MM.1S (cell line): ENCODE measurements around the gene WDR31.
A peak's percentile ranks its signal among the peaks of the same experiment; 100 is the strongest.

Experiments used
- DNase-seq: peaks from one replicate; pipeline ENCODE4 v3.0.0-alpha.2; 2015
- H2AFZ ChIP-seq: fragments of 300-600 bp; sonication (generic); 2 replicates; pipeline ENCODE4 v1.6.0; 2016; ENCODE audit warnings: antibody characterized with exemption, low read length
- H3F3A ChIP-seq: fragments of 300-600 bp; sonication (generic); 2 replicates; pipeline ENCODE4 v1.6.1; 2016; ENCODE audit warnings: mild to moderate bottlenecking, antibody characterized with exemption, low read length, moderate library complexity, mixed read lengths; ENCODE audit not compliant: insufficient read depth
- H3K27ac ChIP-seq: fragments of 300-600 bp; sonication (generic); 2 replicates; pipeline ENCODE4 v1.5.1; 2016; ENCODE audit warnings: mild to moderate bottlenecking, low read length
- H3K27me3 ChIP-seq: fragments of 300-600 bp; sonication (generic); replicated peaks from 2 replicates; pipeline ENCODE4 v1.6.0; 2016; ENCODE audit warnings: low read length; ENCODE audit not compliant: insufficient read depth
- H3K36me3 ChIP-seq: fragments of 300-600 bp; sonication (generic); replicated peaks from 2 replicates; pipeline ENCODE4 v1.6.1; 2016; ENCODE audit warnings: mild to moderate bottlenecking, low read length, mixed read lengths; ENCODE audit not compliant: insufficient read depth
- H3K4me1 ChIP-seq: fragments of 300-600 bp; sonication (generic); 2 replicates; pipeline ENCODE4 v1.6.1; 2016; ENCODE audit warnings: low read length, mixed read lengths
- H3K4me2 ChIP-seq: fragments of 300-600 bp; sonication (generic); 2 replicates; pipeline ENCODE4 v1.6.0; 2016; ENCODE audit warnings: low read depth, low read length
- H3K4me3 ChIP-seq: fragments of 300-600 bp; sonication (generic); 2 replicates; pipeline ENCODE4 v1.5.1; 2016; ENCODE audit warnings: low read length, mixed read lengths
- H3K79me2 ChIP-seq: fragments of 300-600 bp; sonication (generic); 2 replicates; pipeline ENCODE4 v1.6.1; 2016; ENCODE audit warnings: mixed run types, low read length, mixed read lengths
- H3K9ac ChIP-seq: fragments of 300-600 bp; sonication (generic); 2 replicates; pipeline ENCODE4 v1.6.1; 2016; ENCODE audit warnings: low read length, mixed read lengths
- H3K9me2 ChIP-seq: fragments of 300-600 bp; sonication (generic); replicated peaks from 2 replicates; pipeline ENCODE4 v1.6.1; 2016; ENCODE audit warnings: mild to moderate bottlenecking, low read length, mixed read lengths; ENCODE audit not compliant: insufficient read depth
- H3K9me3 ChIP-seq: fragments of 300-600 bp; sonication (generic); replicated peaks from 2 replicates; pipeline ENCODE4 v1.6.1; 2016; ENCODE audit warnings: mild to moderate bottlenecking, low read length, mixed read lengths; ENCODE audit not compliant: insufficient read depth
- H4K20me1 ChIP-seq: fragments of 300-600 bp; sonication (generic); 2 replicates; pipeline ENCODE4 v1.6.1; 2016; ENCODE audit warnings: mild to moderate bottlenecking, low read length, moderate library complexity, mixed read lengths; ENCODE audit not compliant: insufficient read depth
- EZH2 ChIP-seq: fragments of 300-600 bp; sonication (generic); optimal IDR thresholded peaks from 2 replicates; pipeline ENCODE3; 2017; ENCODE audit warnings: low read depth, mild to moderate bottlenecking, antibody characterized with exemption, low read length, mixed read lengths
- EZH2phosphoT487 ChIP-seq: fragments of 300-600 bp; sonication (generic); IDR thresholded peaks from 2 replicates; pipeline ENCODE4 v1.6.1; 2018; ENCODE audit warnings: antibody characterized with exemption, low read length
- TF ChIP-seq, protein P1 (sequence below): fragments of 300-600 bp; sonication (generic); IDR thresholded peaks from 2 replicates; pipeline ENCODE4 v1.5.1; 2016; ENCODE audit warnings: antibody characterized with exemption, low read length, mixed read lengths

The WDR31 gene

DNA sequence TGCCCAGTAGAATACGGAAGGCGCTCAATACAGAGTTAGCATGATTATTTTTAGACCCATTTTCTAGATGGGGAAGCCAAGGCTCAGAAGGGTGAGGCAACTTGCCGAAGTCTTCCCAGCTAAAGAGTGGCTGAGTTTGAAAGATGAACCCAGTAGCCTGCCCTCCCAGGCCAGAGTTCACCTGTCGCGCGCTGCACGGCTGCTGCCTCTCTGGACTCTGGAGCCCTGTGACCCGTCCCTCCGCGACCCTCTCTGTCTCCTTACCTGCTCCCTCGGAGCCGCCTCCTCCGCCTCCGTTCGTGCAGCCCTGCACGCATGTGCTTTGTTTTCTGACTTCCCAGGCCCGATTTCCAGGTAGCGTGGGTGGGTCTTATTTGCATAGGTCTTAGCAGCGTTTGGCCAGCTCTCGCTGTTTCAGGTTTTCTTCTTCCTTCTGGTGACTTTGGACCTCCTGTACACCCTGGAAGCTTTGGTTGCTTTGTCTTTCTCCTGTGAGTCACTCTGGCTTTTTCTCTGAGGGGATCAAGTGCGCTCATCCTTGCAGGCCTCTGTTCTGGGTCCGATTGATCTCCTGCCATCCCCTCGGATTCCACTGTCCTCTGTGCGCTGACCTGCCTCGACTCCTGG, 37.2 kb downstream of the WDR31 start, which contains the start of gene RNF183:
TSS of gene RNF183 (minus strand) at position 585 of the 627 bp plus-strand sequence. CDS start 5,192 bp downstream, outside the sequence.
- peaks cover 29% of the 10 kb centered on the region for H3K4me1 ChIP-seq
- no peaks in the 10 kb centered on the region for H3K9me2 ChIP-seq
- TF ChIP-seq, protein P1, sequence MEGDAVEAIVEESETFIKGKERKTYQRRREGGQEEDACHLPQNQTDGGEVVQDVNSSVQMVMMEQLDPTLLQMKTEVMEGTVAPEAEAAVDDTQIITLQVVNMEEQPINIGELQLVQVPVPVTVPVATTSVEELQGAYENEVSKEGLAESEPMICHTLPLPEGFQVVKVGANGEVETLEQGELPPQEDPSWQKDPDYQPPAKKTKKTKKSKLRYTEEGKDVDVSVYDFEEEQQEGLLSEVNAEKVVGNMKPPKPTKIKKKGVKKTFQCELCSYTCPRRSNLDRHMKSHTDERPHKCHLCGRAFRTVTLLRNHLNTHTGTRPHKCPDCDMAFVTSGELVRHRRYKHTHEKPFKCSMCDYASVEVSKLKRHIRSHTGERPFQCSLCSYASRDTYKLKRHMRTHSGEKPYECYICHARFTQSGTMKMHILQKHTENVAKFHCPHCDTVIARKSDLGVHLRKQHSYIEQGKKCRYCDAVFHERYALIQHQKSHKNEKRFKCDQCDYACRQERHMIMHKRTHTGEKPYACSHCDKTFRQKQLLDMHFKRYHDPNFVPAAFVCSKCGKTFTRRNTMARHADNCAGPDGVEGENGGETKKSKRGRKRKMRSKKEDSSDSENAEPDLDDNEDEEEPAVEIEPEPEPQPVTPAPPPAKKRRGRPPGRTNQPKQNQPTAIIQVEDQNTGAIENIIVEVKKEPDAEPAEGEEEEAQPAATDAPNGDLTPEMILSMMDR: no peak
- no peak for TF ChIP-seq EZH2
- TF ChIP-seq EZH2phosphoT487: no peak
- H3K9me3 ChIP-seq: no peaks in the 10 kb centered on the region
- H4K20me1 ChIP-seq: no peaks in the 10 kb centered on the region
- no peak within 1 kb of the TSS for H3K27ac ChIP-seq
- H3K9ac ChIP-seq: no peak within 1 kb of the TSS
- H2AFZ ChIP-seq: no peak within 1 kb of the TSS
- H3K4me3 ChIP-seq: no peak within 1 kb of the TSS
- H3K36me3 ChIP-seq: no peaks in the 10 kb centered on the region
- DNase-seq: no peak
- H3K4me2 ChIP-seq: no peak within 1 kb of the TSS
- peaks cover 18% of the 10 kb centered on the region for H3F3A ChIP-seq
- no peaks in the 10 kb centered on the region for H3K79me2 ChIP-seq
- H3K27me3 ChIP-seq: no peaks in the 10 kb centered on the region

DNA sequence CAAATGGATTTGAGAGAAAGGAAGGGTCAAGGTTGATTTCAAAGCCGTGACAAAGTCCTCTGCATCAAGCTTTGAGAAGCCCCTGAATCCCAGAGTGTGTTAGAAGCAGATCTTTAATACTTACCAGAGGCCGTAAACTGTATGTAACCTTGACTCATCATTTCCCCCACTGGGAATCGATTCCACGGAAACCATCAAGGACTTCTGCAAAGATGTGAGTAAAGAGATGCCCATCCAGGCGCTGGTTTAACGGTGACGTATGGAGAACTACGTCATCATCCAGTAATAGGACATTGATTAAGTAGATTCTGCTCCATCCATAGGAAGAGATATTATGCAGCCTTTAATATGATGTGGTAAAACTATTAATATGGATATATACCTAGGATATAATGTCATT, 38.5 kb downstream of the WDR31 start:
- Histone ChIP-seq H3K9me3 (no peaks in the 10 kb centered on the region), H3K79me2 (no peaks in the 10 kb centered on the region), H3K9me2 (no peaks in the 10 kb centered on the region), H3K9ac (no peak overlapping the region), H3K4me1 (peaks cover 29% of the 10 kb centered on the region), H3K27me3 (no peaks in the 10 kb centered on the region), H4K20me1 (no peaks in the 10 kb centered on the region), H3F3A (peaks cover 18% of the 10 kb centered on the region), H3K4me3 (no peak overlapping the region), H3K36me3 (no peaks in the 10 kb centered on the region), H2AFZ (no peak overlapping the region), H3K27ac (no peak overlapping the region), H3K4me2 (no peak overlapping the region)
- DNase-seq: no peak
- TF ChIP-seq EZH2phosphoT487: no peak
- TF ChIP-seq, protein P1: no peak
- TF ChIP-seq EZH2: no peak

DNA sequence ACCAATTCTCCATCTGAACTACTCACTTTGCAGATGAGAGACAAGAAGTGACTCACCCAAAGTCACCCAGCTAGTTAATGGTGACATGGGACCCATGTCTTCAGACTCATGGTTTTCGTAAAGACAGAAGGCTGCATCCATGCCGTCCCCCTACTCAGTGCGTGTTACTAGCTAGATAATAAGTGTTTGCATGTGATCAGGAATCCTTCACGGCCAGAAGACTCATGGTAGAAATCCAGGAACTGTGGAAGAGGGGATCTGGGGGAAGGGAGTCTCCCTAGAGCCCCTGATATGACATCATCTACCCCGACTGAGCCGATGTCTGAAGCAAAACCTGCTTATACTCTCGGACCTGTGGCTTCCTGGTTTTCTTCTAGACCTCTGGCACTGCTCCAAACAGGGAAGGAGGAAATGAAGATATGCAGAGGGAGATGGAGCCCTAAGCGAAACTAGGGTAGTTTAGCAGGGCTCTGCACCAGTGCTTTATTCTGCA, 40.2 kb downstream of the WDR31 start:
- Histone ChIP-seq H3K9ac (peak overlapping the region; percentile 62; the same call in 1 of the 2 replicates), H3K79me2 (no peaks in the 10 kb centered on the region), H3K4me1 (peaks cover 29% of the 10 kb centered on the region), H2AFZ (peak overlapping the region; percentile 57), H3K36me3 (no peaks in the 10 kb centered on the region), H3K27ac (peak overlapping the region; percentile 93), H4K20me1 (no peaks in the 10 kb centered on the region), H3K9me2 (no peaks in the 10 kb centered on the region), H3K4me2 (peak overlapping the region; percentile 81), H3F3A (peaks cover 23% of the 10 kb centered on the region), H3K27me3 (no peaks in the 10 kb centered on the region), H3K4me3 (peak overlapping the region; percentile 39), H3K9me3 (no peaks in the 10 kb centered on the region)
- no peak for DNase-seq
- TF ChIP-seq EZH2phosphoT487: no peak
- TF ChIP-seq, protein P1: no peak
- no peak for TF ChIP-seq EZH2
